ENCODE measurements around the gene JPT1. TPM values are rescaled to one million over a fixed set of nuclear protein-coding genes. Genes with fewer than 3 reads are reported as not detected.
A peak's percentile ranks its signal among the peaks of the same experiment; 100 is the strongest.

Gene JPT1
- total RNA-seq, 1 donor from 2014 or later: 334 TPM

- H3K4me1 Mint-ChIP-seq: peaks cover 29% of the 10 kb centered on the region
- peaks cover 17% of the 10 kb centered on the region for H3K36me3 Mint-ChIP-seq (ENCODE audit: low read depth)
- H3K27me3 Mint-ChIP-seq (ENCODE audit: low read depth): peaks cover 14% of the 10 kb centered on the region
- H3K4me3 Mint-ChIP-seq: peak overlapping the region; percentile 96
- peak overlapping the region; percentile 99 for H3K27ac Mint-ChIP-seq (ENCODE audit: unreplicated experiment)
- no peaks in the 10 kb centered on the region for H3K9me3 Mint-ChIP-seq
- TF ChIP-seq CTCF (conservative IDR thresholded peaks at IDR 0.05): no peak
- DNase-seq (ENCODE audit: low read depth, low spot score): peak; percentile 22
Measured at GRCh38 chr17:75152922-75153779, 1.2 kb downstream of the JPT1 start.

DNA sequence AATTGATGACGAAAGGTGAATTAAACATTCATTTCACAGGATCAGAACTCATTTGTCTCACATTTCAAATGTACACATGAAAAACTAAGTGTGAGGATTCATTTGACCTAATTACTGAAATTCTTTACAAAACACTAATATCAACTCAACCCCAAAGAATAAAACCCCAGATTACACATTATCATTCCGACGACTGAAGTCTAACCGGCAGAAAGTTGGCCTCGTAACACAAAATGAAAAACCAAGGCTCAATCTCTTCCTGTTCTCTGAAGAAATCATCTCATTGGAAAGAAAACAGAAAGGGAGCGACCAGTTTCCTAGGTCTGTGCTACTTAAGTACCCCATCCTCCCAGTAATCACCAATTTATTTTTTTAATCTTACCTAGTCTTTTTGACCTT, 1.8 kb downstream of the JPT1 start:
- H3K4me3 Mint-ChIP-seq: peak overlapping the region; percentile 96
- TF ChIP-seq CTCF (conservative IDR thresholded peaks at IDR 0.05): no peak

GRCh38 chr17:75151930-75152329, 2.4 kb downstream of the JPT1 start:
- peaks cover 13% of the 10 kb centered on the region for H3K27me3 Mint-ChIP-seq (ENCODE audit: low read depth)

More for the DNA sequence above, 1.8 kb downstream of the JPT1 start:
- Mint-ChIP-seq H3K4me1 (peaks cover 29% of the 10 kb centered on the region), H3K27me3 (ENCODE audit: low read depth) (peaks cover 14% of the 10 kb centered on the region), H3K36me3 (ENCODE audit: low read depth) (peaks cover 20% of the 10 kb centered on the region), H3K27ac (ENCODE audit: unreplicated experiment) (peak overlapping the region; percentile 99), H3K9me3 (no peaks in the 10 kb centered on the region)
- DNase-seq (ENCODE audit: low read depth, low spot score): no peak

GRCh38 chr17:75147878-75148546, 6.3 kb downstream of the JPT1 start:
- peak overlapping the region; percentile 68 for H3K4me3 Mint-ChIP-seq
- TF ChIP-seq CTCF (conservative IDR thresholded peaks at IDR 0.05): no peak
- no peaks in the 10 kb centered on the region for H3K9me3 Mint-ChIP-seq
- H3K27me3 Mint-ChIP-seq (ENCODE audit: low read depth): peaks cover 2% of the 10 kb centered on the region
- no peak overlapping the region for H3K27ac Mint-ChIP-seq (ENCODE audit: unreplicated experiment)
- H3K4me1 Mint-ChIP-seq: peaks cover 22% of the 10 kb centered on the region
- DNase-seq (ENCODE audit: low read depth, low spot score): no peak
- H3K36me3 Mint-ChIP-seq (ENCODE audit: low read depth): peaks cover 29% of the 10 kb centered on the region

More at GRCh38 chr17:75151930-75152329, 2.4 kb downstream of the JPT1 start:
- Mint-ChIP-seq H3K4me3 (peak overlapping the region; percentile 96), H3K27ac (ENCODE audit: unreplicated experiment) (peak overlapping the region; percentile 99), H3K36me3 (ENCODE audit: low read depth) (peaks cover 23% of the 10 kb centered on the region), H3K9me3 (no peaks in the 10 kb centered on the region), H3K4me1 (peaks cover 29% of the 10 kb centered on the region)
- DNase-seq (ENCODE audit: low read depth, low spot score): no peak
- no peak for TF ChIP-seq CTCF (conservative IDR thresholded peaks at IDR 0.05)

GRCh38 chr17:75146592-75146991, 7.7 kb downstream of the JPT1 start:
- H3K4me1 Mint-ChIP-seq: peaks cover 9% of the 10 kb centered on the region
- H3K27ac Mint-ChIP-seq (ENCODE audit: unreplicated experiment): no peak overlapping the region
- peaks cover 22% of the 10 kb centered on the region for H3K36me3 Mint-ChIP-seq (ENCODE audit: low read depth)

More at GRCh38 chr17:75146592-75146991, 7.7 kb downstream of the JPT1 start:
- H3K9me3 Mint-ChIP-seq: no peaks in the 10 kb centered on the region
- H3K4me3 Mint-ChIP-seq: no peak overlapping the region
- TF ChIP-seq CTCF (conservative IDR thresholded peaks at IDR 0.05): no peak
- no peaks in the 10 kb centered on the region for H3K27me3 Mint-ChIP-seq (ENCODE audit: low read depth)
- no peak for DNase-seq (ENCODE audit: low read depth, low spot score)

All from neural crest cell (in vitro differentiated cells).